GM19351 (cell line): Measurements from ENCODE around the gene NADK2.
"Not testable (repeated sequence)": the region's sequence is repeated elsewhere in the genome, so short reads cannot be mapped to it uniquely, and the experiment has no call there.

ENCODE experiments used
- ATAC-seq: cut with Tn5 transposase; IDR thresholded peaks from one replicate; pipeline ENCODE4 v1.9.1; 2021; ENCODE audit warnings: mild to moderate bottlenecking, moderate library complexity; ENCODE audit not compliant: unreplicated experiment

Gene NADK2

DNA sequence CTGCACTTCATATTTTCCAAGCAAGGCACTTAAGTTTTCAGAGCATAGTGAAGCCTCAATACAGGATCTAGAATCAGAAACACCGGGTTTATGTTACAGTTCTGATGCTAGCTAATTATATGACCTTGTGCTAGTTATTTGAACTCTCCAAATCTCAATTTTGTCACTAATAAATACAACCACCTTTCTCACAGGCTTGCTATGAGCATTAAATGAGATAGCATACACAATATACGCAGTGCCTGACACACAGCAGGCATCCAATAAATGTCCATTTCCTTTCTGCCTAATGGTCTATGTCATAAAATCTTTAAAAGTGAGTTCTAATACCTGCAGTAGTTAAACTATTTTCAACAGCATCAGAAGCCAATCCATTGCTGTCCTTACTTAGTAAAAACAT is 32.9 kb downstream of the NADK2 start:
- ATAC-seq = no peak

GRCh38 chr5:36206913-36207312 is 34.8 kb downstream of the NADK2 start:
- ATAC-seq = no peak

GRCh38 chr5:36205329-36205728 is 36.4 kb downstream of the NADK2 start:
- no peak for ATAC-seq

DNA sequence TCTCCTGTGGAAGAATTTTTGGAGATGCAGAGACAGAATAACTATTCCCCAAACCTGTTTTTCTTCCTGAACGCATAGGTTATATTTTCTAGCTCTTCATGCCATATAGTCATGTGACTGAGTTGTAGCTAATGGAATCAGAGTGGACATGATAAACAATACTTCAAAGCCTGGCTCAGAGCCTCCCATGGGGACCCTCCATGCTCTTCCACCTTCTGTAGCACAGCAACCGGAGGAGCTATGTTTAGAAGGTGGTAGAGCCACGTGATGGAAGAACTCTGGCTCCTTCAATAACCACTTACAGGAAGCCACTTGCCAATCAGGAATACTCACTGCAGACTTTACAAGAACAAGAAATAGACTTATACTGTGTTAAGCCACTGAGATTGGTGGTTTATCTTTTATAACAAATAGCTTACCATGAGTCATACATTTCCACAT is 39.2 kb downstream of the NADK2 start:
- no peak for ATAC-seq

- ATAC-seq = no peak
Observed at GRCh38 chr5:36200513-36200912, 41.2 kb downstream of the NADK2 start.

DNA sequence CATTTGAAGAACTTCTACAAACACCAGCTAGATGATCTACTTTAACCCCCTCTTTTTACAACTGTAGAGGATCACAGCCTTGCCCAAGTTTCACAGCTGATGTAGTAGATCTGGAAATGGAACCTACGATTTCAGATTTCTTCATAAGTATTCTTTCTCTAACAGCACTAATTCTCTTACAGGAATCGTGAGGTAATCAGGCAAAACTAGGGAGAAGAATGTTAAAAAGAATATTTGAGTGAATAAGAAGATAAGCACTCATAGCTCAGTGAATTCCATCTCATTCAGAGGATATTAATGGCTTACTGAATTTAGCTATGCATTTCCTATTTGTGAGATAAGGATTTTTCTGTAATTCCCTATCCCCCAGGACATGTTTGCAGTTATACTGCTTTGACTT is 42.1 kb downstream of the NADK2 start:
- ATAC-seq = no peak

GRCh38 chr5:36198783-36199182 is 42.9 kb downstream of the NADK2 start:
- not testable (repeated sequence) for ATAC-seq

DNA sequence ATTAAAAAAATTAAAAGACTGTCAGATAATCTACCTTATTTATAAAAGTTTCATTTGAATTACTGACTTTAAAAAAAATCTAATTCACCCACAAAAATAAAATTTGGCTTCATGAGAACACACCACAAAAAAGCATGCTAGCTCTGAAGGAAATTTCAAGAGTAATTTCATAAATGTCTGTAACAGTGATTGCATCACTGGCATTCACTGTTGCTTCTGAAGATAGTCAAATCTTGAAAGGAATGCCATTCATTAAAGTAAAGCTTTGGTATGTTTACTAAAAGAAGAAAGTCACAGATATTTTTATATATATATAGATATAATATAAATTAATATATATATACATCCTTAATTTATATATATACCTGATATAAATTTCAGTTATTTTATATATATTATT is 43.4 kb downstream of the NADK2 start:
- ATAC-seq = no peak

GRCh38 chr5:36193746-36194145 is 48.0 kb downstream of the NADK2 start:
- ATAC-seq = no peak

GRCh38 chr5:36184408-36184807 is 57.3 kb downstream of the NADK2 start:
- ATAC-seq = not testable (repeated sequence)

- no peak for ATAC-seq
Observed at GRCh38 chr5:36181774-36182173, 60.0 kb downstream of the NADK2 start.

DNA sequence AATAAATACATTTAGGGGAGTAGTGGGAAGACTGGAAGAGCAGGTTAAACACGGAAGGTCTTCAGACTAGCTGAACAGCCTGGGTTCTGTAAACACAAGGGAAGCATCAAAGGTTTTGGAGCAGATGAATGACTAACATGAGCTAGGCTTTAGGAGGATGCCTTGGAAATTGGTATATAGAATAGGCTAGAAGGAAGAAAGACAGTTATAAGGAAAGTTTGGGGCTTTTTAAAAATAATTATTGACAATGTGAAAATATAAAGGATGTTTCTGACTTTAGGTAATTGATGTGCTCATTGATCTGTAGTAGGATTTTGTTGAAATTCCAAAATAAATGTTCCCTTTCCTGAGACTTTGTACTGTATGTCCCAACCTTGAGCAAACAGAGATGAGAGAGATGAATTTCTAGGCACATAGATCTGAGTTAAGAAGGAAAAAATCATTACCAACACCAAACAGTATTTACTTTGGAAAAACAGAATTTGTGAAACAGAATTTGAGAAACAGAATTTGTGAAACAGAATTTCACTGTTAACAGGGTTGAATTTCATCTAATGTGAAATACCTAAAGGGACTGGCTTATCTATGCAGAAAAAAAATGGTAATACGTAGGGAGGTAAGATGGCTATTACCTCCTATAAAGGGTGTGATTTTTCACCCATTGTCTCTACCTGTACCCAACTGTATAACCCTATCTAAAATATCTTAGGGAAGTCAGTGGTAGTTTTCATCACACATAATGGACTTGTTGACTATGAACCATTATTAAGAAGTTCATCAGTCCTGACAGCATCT is 61.0 kb downstream of the NADK2 start:
- no peak for ATAC-seq

DNA sequence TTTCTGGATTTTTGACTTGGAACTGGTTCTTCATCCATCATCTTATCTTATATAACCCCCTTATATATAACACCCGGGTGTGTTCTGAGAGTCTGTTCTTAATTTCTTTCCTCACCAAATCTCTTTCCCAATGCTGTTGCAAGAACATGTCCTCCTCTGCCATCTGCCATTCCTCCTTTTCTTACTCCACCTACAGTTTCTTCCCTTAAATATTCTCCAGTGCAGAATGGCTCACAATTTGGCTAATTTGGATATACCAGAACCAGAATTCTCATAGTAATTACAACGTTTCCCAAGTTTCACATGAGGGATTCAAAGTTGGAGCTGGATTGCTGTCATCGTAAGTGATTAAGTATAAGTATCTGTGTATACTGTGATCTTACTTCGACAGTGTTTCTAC is 61.8 kb downstream of the NADK2 start:
- ATAC-seq = no peak

DNA sequence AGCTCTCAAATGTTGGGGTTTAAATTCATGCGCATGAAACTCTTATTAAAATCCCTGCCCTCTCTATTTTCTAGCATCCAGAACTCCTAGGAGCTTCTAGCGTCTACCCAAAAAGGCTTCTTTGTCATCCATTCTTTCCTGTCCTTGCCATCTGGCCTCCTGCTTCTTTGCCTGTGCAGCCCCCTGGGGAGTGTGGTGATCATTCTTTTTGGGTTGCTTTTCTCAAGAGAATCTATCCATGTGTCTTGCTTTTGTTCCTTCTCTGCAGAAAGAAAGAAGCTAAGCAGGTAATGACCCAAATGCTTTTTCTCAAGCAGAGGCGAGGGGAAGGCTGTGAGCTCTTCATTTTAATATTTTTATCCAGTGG is 63.2 kb downstream of the NADK2 start:
- ATAC-seq = no peak

DNA sequence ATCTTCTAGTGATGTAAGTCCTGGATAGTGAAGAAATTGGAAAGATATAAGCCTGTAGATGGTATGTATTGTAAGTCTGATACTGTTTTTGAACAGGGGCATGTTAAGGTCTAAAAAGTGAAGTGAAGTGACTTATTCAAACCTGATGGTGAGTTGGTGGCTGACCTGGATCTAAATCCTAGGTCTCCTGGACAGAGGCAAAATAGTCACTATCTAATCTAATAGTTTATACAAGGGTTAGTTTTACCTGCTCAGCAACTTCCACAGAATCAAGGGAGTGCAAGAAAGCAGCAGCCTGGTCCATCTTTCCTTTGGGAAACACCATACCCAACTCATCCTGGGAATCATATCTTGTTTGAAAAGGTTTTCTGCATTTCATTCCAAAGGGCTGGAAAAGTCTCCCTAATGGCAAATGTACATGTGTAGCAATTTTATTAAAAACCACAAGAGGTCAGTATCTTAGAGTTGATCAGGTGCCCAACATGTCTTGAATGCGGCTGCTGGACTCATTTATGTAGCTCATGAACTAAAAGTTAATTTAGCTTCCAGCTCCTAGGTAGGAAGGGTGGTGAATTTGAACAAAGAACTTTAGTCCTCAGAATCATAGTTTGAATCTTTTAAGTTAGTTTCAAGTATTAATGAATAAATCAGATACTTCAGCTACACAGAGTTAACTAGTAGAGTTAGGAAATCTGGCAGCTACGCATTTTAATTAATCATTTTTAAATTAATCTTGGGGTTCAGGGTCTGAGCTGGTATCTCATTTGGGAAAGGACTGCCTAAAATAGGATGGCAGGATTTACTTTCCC is 63.8 kb downstream of the NADK2 start:
- no peak for ATAC-seq

- ATAC-seq = peak; percentile 95
Observed at GRCh38 chr5:36177154-36177553, 64.6 kb downstream of the NADK2 start.

DNA sequence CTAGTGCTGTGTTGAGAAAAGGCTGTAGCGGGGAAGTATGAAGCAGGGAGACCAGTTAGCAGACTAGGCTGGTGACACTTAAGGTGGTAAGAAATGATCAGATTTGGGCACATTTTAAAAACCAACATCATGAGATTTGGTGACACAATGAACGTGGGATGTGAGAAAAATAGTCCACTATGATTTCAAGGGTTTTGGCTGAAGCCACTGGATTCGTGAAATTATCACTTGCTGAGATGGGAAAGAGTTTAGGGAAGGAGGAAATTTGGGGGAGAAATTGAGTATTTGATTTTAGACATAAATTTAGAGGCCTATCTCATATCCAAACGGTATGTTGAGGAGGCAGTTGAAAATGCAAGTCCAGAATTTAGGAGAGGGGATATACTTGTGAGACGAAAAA is 66.7 kb downstream of the NADK2 start:
- no peak for ATAC-seq

DNA sequence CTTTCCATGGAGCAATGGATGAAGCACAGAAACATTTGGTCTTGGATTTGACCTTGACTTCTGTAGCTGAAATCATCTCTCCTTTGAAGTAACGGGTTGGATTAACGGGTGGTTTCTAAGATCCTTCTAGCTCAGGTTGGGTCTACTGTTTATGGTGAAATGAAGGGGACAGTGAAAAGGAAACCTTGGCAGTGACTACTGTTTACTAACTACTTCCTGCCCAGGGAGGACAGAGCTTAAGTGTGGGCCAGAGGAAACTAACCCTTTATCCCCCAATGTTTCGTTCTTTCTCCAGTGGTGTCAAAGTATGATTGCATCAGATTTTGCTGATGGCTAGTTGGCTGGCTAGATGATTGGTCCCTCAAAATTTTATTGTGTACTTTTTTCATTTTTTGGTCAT is 67.6 kb downstream of the NADK2 start:
- no peak for ATAC-seq

- ATAC-seq = no peak
Observed at GRCh38 chr5:36173426-36173825, 68.3 kb downstream of the NADK2 start.

GRCh38 chr5:36172599-36172998 is 69.1 kb downstream of the NADK2 start:
- no peak for ATAC-seq

- no peak for ATAC-seq
Observed at GRCh38 chr5:36170832-36171424, 70.8 kb downstream of the NADK2 start.

DNA sequence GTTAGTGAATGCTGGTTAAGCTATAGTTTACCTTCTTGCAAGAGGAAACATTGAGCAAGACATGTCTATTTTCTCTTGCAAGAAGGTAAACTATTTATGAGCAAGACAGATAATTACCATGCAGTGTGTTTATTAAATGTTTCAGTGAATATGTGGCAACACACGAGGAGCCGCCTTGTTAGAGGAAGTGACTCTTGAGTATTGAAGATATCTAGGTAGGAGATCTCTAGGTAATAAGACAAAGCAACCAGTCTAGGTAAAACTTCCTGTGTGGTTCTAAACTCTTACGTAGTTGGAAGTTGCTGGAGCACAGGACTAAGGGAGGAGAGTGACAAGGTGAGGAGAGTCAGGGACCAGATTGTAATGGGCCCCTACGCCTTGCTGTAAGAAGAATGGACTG is 73.0 kb downstream of the NADK2 start:
- no peak for ATAC-seq
